Measurements from ENCODE around the gene IRAK1BP1. TPM values are rescaled to one million over a fixed set of nuclear protein-coding genes. Genes with fewer than 3 reads are reported as not detected.

IRAK1BP1 gene
- total RNA-seq, 1 donor = 6.9 TPM

DNA sequence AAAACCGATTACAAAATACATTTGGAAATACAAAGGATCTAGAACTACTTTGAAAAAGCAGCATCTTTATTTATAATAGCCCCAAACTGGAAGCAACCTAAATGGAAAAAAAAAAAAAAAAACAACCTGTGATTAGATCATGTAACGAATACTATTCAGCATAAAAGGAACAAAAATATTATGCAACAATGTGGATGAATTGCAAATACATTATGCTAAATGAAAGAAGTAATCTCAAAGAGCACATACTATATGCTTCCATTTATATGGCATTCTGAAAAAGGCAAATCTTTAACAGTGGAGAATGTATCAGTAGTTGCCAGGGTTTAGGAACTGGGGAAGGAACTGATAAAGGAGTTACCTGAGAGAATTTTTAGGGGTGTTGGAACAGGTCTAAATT lies 28.9 kb downstream of the IRAK1BP1 start:
- Histone ChIP-seq H3K27me3 (ENCODE audit: insufficient read depth, low read length) (no peaks in the 10 kb centered on the region), H3K79me2 (ENCODE audit: insufficient read depth, low read length) (no peaks in the 10 kb centered on the region), H3K4me1 (ENCODE audit: insufficient read depth, low read length) (no peaks in the 10 kb centered on the region), H2AFZ (ENCODE audit: low read length) (no peak overlapping the region), H4K20me1 (ENCODE audit: insufficient read depth, low read length) (no peaks in the 10 kb centered on the region), H3K4me3 (ENCODE audit: insufficient read depth, low read length) (no peak overlapping the region), H3K36me3 (ENCODE audit: insufficient read depth, low read length) (no peaks in the 10 kb centered on the region), H3K9me3 (ENCODE audit: low read depth, low read length) (no peaks in the 10 kb centered on the region), H3K4me2 (ENCODE audit: insufficient read depth, low read length) (no peak overlapping the region), H3K27ac (ENCODE audit: low read depth, low read length) (no peak overlapping the region)
- no peak for DNase-seq (ENCODE audit: insufficient read length, low spot score, missing footprints)
- TF ChIP-seq, protein P1, sequence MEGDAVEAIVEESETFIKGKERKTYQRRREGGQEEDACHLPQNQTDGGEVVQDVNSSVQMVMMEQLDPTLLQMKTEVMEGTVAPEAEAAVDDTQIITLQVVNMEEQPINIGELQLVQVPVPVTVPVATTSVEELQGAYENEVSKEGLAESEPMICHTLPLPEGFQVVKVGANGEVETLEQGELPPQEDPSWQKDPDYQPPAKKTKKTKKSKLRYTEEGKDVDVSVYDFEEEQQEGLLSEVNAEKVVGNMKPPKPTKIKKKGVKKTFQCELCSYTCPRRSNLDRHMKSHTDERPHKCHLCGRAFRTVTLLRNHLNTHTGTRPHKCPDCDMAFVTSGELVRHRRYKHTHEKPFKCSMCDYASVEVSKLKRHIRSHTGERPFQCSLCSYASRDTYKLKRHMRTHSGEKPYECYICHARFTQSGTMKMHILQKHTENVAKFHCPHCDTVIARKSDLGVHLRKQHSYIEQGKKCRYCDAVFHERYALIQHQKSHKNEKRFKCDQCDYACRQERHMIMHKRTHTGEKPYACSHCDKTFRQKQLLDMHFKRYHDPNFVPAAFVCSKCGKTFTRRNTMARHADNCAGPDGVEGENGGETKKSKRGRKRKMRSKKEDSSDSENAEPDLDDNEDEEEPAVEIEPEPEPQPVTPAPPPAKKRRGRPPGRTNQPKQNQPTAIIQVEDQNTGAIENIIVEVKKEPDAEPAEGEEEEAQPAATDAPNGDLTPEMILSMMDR (IDR thresholded peaks at IDR 0.05; ENCODE audit: extremely low read depth, low read depth, low read length) = no peak

- peaks cover 21% of the 10 kb centered on the region for H3K4me1 ChIP-seq (ENCODE audit: insufficient read depth, low read length)
- no peak for DNase-seq (ENCODE audit: insufficient read length, low spot score, missing footprints)
- TF ChIP-seq, protein P1 (IDR thresholded peaks at IDR 0.05; ENCODE audit: extremely low read depth, low read depth, low read length) = no peak
- H3K27me3 ChIP-seq (ENCODE audit: insufficient read depth, low read length) = no peaks in the 10 kb centered on the region
- peak overlapping the region; percentile 95 for H2AFZ ChIP-seq (ENCODE audit: low read length)
- H3K27ac ChIP-seq (ENCODE audit: low read depth, low read length) = no peak overlapping the region
- no peaks in the 10 kb centered on the region for H3K9me3 ChIP-seq (ENCODE audit: low read depth, low read length)
- H3K4me3 ChIP-seq (ENCODE audit: insufficient read depth, low read length) = no peak overlapping the region
- no peak overlapping the region for H3K4me2 ChIP-seq (ENCODE audit: insufficient read depth, low read length)
- no peaks in the 10 kb centered on the region for H4K20me1 ChIP-seq (ENCODE audit: insufficient read depth, low read length)
- no peaks in the 10 kb centered on the region for H3K79me2 ChIP-seq (ENCODE audit: insufficient read depth, low read length)
- no peaks in the 10 kb centered on the region for H3K36me3 ChIP-seq (ENCODE audit: insufficient read depth, low read length)
Observed at GRCh38 chr6:78908621-78909020, 41.3 kb downstream of the IRAK1BP1 start.

- peak overlapping the region; percentile 95 for H2AFZ ChIP-seq (ENCODE audit: low read length)
- H3K4me1 ChIP-seq (ENCODE audit: insufficient read depth, low read length) = peaks cover 18% of the 10 kb centered on the region
- no peaks in the 10 kb centered on the region for H3K79me2 ChIP-seq (ENCODE audit: insufficient read depth, low read length)
- no peaks in the 10 kb centered on the region for H3K27me3 ChIP-seq (ENCODE audit: insufficient read depth, low read length)
- no peaks in the 10 kb centered on the region for H3K9me3 ChIP-seq (ENCODE audit: low read depth, low read length)
- DNase-seq (ENCODE audit: insufficient read length, low spot score, missing footprints) = peak; percentile 80
- no peak overlapping the region for H3K4me3 ChIP-seq (ENCODE audit: insufficient read depth, low read length)
- H4K20me1 ChIP-seq (ENCODE audit: insufficient read depth, low read length) = no peaks in the 10 kb centered on the region
- TF ChIP-seq, protein P1 (IDR thresholded peaks at IDR 0.05; ENCODE audit: extremely low read depth, low read depth, low read length) = no peak
- no peak overlapping the region for H3K27ac ChIP-seq (ENCODE audit: low read depth, low read length)
- H3K4me2 ChIP-seq (ENCODE audit: insufficient read depth, low read length) = peak overlapping the region; percentile 6
- no peaks in the 10 kb centered on the region for H3K36me3 ChIP-seq (ENCODE audit: insufficient read depth, low read length)
Observed at GRCh38 chr6:78909391-78909790, 42.0 kb downstream of the IRAK1BP1 start.

- Histone ChIP-seq H3K4me3 (ENCODE audit: insufficient read depth, low read length) (peak overlapping the region; percentile 76), H4K20me1 (ENCODE audit: insufficient read depth, low read length) (no peaks in the 10 kb centered on the region), H3K79me2 (ENCODE audit: insufficient read depth, low read length) (no peaks in the 10 kb centered on the region), H3K27me3 (ENCODE audit: insufficient read depth, low read length) (no peaks in the 10 kb centered on the region), H3K36me3 (ENCODE audit: insufficient read depth, low read length) (no peaks in the 10 kb centered on the region), H3K9me3 (ENCODE audit: low read depth, low read length) (no peaks in the 10 kb centered on the region), H2AFZ (ENCODE audit: low read length) (peak overlapping the region; percentile 97), H3K4me2 (ENCODE audit: insufficient read depth, low read length) (peak overlapping the region; percentile 91), H3K4me1 (ENCODE audit: insufficient read depth, low read length) (peaks cover 13% of the 10 kb centered on the region), H3K27ac (ENCODE audit: low read depth, low read length) (no peak overlapping the region)
- DNase-seq (ENCODE audit: insufficient read length, low spot score, missing footprints) = no peak
- TF ChIP-seq, protein P1 (IDR thresholded peaks at IDR 0.05; ENCODE audit: extremely low read depth, low read depth, low read length) = no peak
Observed at GRCh38 chr6:78910010-78910409, 42.7 kb downstream of the IRAK1BP1 start.

Measured in osteoblast (primary cell).